IPS DF 6.9 (cell line): ENCODE measurements around the gene HYI.
"Not testable (repeated sequence)": the region's sequence is repeated elsewhere in the genome, so short reads cannot be mapped to it uniquely, and the experiment has no call there.

ENCODE experiments used
- DNase-seq: peaks from one replicate; pipeline ENCODE4 v3.0.0-alpha.2; 2013; ENCODE audit warnings: low read depth, low spot score
- H3K27ac ChIP-seq: one replicate; pipeline ENCODE4 v1.5.1; 2013; ENCODE audit warnings: low read length, control low read depth
- H3K27me3 ChIP-seq: 2 replicates; pipeline ENCODE4 v1.6.1; 2013; ENCODE audit warnings: mild to moderate bottlenecking, low read length; ENCODE audit not compliant: control insufficient read depth, insufficient read depth
- H3K36me3 ChIP-seq: 2 replicates; pipeline ENCODE4 v1.6.1; 2013; ENCODE audit warnings: low read length; ENCODE audit not compliant: control insufficient read depth, insufficient read depth
- H3K4me1 ChIP-seq: 2 replicates; pipeline ENCODE4 v1.6.1; 2013; ENCODE audit warnings: low read length; ENCODE audit not compliant: control insufficient read depth, insufficient read depth
- H3K4me3 ChIP-seq: 2 replicates; pipeline ENCODE4 v1.5.1; 2013; ENCODE audit warnings: mild to moderate bottlenecking, low read length
- H3K9me3 ChIP-seq: 2 replicates; pipeline ENCODE4 v1.6.1; 2013; ENCODE audit warnings: low read length, inconsistent platforms; ENCODE audit not compliant: control insufficient read depth, insufficient read depth
- WGBS: extraction: QIAGEN DNeasy Blood & Tissue Kit; methylation state at CpG from one replicate; pipeline ENCODE4 v1.1.7; 2013; ENCODE audit warnings: mixed read lengths, missing lambda C conversion rate; ENCODE audit not compliant: insufficient read length, insufficient coverage; 5-methylcytosine and 5-hydroxymethylcytosine counted together

Gene HYI

GRCh38 chr1:43453442-43454269 lies at the start of gene HYI:
TSS of gene HYI (minus strand) at chr1:43453931. CDS start at chr1:43453793, 138 bp downstream.
- no peak within 1 kb of the TSS for H3K27ac ChIP-seq
- peaks cover 18% of the 10 kb centered on the region for H3K36me3 ChIP-seq
- H3K27me3 ChIP-seq = no peaks in the 10 kb centered on the region
- H3K9me3 ChIP-seq = no peaks in the 10 kb centered on the region
- no CpG with 5 or more reads among the region's 87 CpGs for WGBS
- DNase-seq = peak; percentile 50
- peak within 1 kb of the TSS; percentile 61; the same call in 1 of the 2 replicates for H3K4me3 ChIP-seq
- peaks cover 2% of the 10 kb centered on the region; the same call in 1 of the 2 replicates for H3K4me1 ChIP-seq

- H3K27me3 ChIP-seq, H3K4me1 ChIP-seq, H3K9me3 ChIP-seq, DNase-seq, H3K36me3 ChIP-seq, H3K27ac ChIP-seq, H3K4me3 ChIP-seq: not testable (repeated sequence)
- WGBS = no CpG with 5 or more reads among the region's 33 CpGs
Measured at GRCh38 chr1:43501806-43502205, 48.1 kb upstream of the HYI start.

- WGBS = no CpG with 5 or more reads among the region's 6 CpGs
- H3K4me3 ChIP-seq = no peak overlapping the region
- DNase-seq = no peak
Measured at GRCh38 chr1:43499898-43500297, 46.2 kb upstream of the HYI start.

GRCh38 chr1:43495204-43495603 lies 41.5 kb upstream of the HYI start:
- no peak for DNase-seq
- Histone ChIP-seq H3K4me3 (no peak overlapping the region), H3K9me3 (no peaks in the 10 kb centered on the region), H3K27ac (no peak overlapping the region), H3K36me3 (no peaks in the 10 kb centered on the region), H3K4me1 (peaks cover 3% of the 10 kb centered on the region; the same call in 1 of the 2 replicates), H3K27me3 (no peaks in the 10 kb centered on the region)
- WGBS = no CpG with 5 or more reads among the region's 7 CpGs

More at GRCh38 chr1:43499898-43500297, 46.2 kb upstream of the HYI start:
- peaks cover 3% of the 10 kb centered on the region; the same call in 1 of the 2 replicates for H3K4me1 ChIP-seq
- no peaks in the 10 kb centered on the region for H3K36me3 ChIP-seq
- H3K27ac ChIP-seq = no peak overlapping the region
- no peaks in the 10 kb centered on the region for H3K27me3 ChIP-seq
- no peaks in the 10 kb centered on the region for H3K9me3 ChIP-seq

GRCh38 chr1:43493661-43494450 lies 40.1 kb upstream of the HYI start:
- H3K9me3 ChIP-seq = no peaks in the 10 kb centered on the region
- H3K4me1 ChIP-seq = peaks cover 3% of the 10 kb centered on the region; the same call in 1 of the 2 replicates
- H3K4me3 ChIP-seq = no peak overlapping the region
- DNase-seq = peak; percentile 31
- no peak overlapping the region for H3K27ac ChIP-seq
- H3K36me3 ChIP-seq = no peaks in the 10 kb centered on the region
- H3K27me3 ChIP-seq = no peaks in the 10 kb centered on the region
- whole genome bisulfite sequencing = no CpG with 5 or more reads among the region's 11 CpGs

- Histone ChIP-seq H3K9me3 (no peaks in the 10 kb centered on the region), H3K4me3 (no peak overlapping the region), H3K4me1 (peaks cover 3% of the 10 kb centered on the region; the same call in 1 of the 2 replicates), H3K27ac (no peak overlapping the region), H3K36me3 (no peaks in the 10 kb centered on the region), H3K27me3 (no peaks in the 10 kb centered on the region)
- DNase-seq = no peak
- WGBS = no CpG with 5 or more reads among the region's 2 CpGs
Measured at GRCh38 chr1:43492826-43493225, 39.1 kb upstream of the HYI start.

- no peak for DNase-seq
- Histone ChIP-seq H3K4me3 (no peak overlapping the region), H3K27ac (no peak overlapping the region), H3K27me3 (no peaks in the 10 kb centered on the region), H3K4me1 (peaks cover 3% of the 10 kb centered on the region; the same call in 1 of the 2 replicates), H3K36me3 (no peaks in the 10 kb centered on the region), H3K9me3 (no peaks in the 10 kb centered on the region)
- no CpG with 5 or more reads among the region's 1 CpG for WGBS
Measured at GRCh38 chr1:43491061-43491460, 37.3 kb upstream of the HYI start.

GRCh38 chr1:43488165-43488564 lies 34.4 kb upstream of the HYI start:
- Histone ChIP-seq H3K27me3 (no peaks in the 10 kb centered on the region), H3K9me3 (no peaks in the 10 kb centered on the region), H3K36me3 (no peaks in the 10 kb centered on the region), H3K27ac (no peak overlapping the region), H3K4me3 (no peak overlapping the region), H3K4me1 (no peaks in the 10 kb centered on the region)
- no peak for DNase-seq
- no CpG with 5 or more reads among the region's 1 CpG for WGBS

- Histone ChIP-seq H3K36me3 (no peaks in the 10 kb centered on the region), H3K4me1 (no peaks in the 10 kb centered on the region), H3K4me3 (no peak overlapping the region), H3K9me3 (no peaks in the 10 kb centered on the region), H3K27me3 (no peaks in the 10 kb centered on the region), H3K27ac (no peak overlapping the region)
- no peak for DNase-seq
- WGBS = no CpG with 5 or more reads among the region's 2 CpGs
Measured at GRCh38 chr1:43484367-43484766, 30.6 kb upstream of the HYI start.

- Histone ChIP-seq H3K36me3 (no peaks in the 10 kb centered on the region), H3K9me3 (no peaks in the 10 kb centered on the region), H3K4me3 (no peak overlapping the region), H3K27ac (no peak overlapping the region), H3K4me1 (no peaks in the 10 kb centered on the region), H3K27me3 (no peaks in the 10 kb centered on the region)
- no peak for DNase-seq
- no CpG with 5 or more reads among the region's 1 CpG for WGBS
Measured at GRCh38 chr1:43482215-43482614, 28.5 kb upstream of the HYI start.
